Fibroblast of skin of right quadriceps (primary cell): Measurements from ENCODE around the gene MAP4K4.
"Not testable (repeated sequence)": the region's sequence is repeated elsewhere in the genome, so short reads cannot be mapped to it uniquely, and the experiment has no call there.

Experiments
- DNase-seq: peaks from one replicate; pipeline ENCODE4 v3.0.0-alpha.2; 2013

Gene MAP4K4

GRCh38 chr2:101769726-101770125, 72.2 kb downstream of the MAP4K4 start:
- DNase-seq: not testable (repeated sequence)

GRCh38 chr2:101770726-101771125, 73.2 kb downstream of the MAP4K4 start:
- peak; percentile 67 for DNase-seq

GRCh38 chr2:101771227-101771902, 73.9 kb downstream of the MAP4K4 start:
- no peak for DNase-seq

- no peak for DNase-seq
Measured at GRCh38 chr2:101771910-101772321, 74.4 kb downstream of the MAP4K4 start.

GRCh38 chr2:101773137-101773536, 75.6 kb downstream of the MAP4K4 start:
- no peak for DNase-seq

DNA sequence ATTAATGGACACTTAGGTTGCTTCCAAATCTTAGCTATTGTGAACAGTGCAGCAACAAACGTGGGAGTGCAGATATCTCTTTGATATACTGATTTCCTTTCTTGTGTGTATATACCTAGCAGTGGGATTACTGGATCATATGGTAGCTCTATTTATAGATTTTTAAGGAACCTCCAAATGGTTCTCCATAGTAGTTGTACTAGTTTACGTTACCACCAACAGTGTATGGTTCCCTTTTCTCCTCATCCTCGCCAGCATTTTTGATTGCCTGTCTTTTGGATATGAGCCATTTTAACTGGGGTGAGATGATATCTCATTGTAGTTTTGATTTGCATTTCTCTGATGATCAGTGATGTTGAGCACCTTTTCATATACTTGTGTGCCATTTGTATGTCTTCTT, 76.5 kb downstream of the MAP4K4 start:
- DNase-seq: not testable (repeated sequence)

- no peak for DNase-seq
Measured at GRCh38 chr2:101775092-101775491, 77.6 kb downstream of the MAP4K4 start.

DNA sequence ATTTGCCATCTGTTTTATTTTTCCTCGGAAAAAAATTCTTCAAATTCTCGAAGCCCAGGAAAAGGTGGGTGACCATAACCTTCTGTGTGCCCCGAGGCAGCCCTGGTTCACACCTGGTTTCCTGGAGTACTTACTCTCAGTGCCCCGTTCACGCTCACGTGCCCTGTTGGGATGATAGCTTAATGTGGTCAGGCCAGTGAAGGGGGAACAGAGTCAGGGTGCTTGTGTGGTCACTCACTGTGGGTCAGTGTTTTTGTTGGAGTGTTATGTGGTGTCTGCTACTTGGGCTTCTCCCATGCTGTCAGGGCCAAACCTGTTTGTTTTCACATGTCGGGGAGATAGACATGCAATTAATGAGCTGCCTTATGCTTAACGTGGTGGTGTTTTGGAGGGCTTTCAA, 78.1 kb downstream of the MAP4K4 start:
- no peak for DNase-seq

GRCh38 chr2:101776172-101777043, 78.9 kb downstream of the MAP4K4 start:
- no peak for DNase-seq

DNA sequence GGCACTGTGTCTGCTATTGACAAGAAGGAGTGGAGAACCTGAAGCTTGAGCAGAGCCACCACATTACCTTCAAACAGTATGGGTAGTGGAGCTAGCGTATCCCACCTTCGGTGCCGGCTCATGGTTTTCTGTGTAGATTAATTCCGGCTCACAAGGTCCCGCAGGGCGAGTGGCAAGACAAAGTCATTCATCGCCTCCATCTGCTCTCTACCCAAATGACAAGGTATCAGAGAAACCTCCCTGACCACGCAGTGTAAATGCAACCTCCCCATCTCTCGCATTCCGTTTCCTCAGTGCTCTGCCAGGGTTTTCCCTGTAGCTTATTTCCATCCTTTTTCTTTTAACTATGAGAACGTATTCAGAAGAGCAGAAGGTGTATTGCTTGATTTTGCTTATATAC, 79.8 kb downstream of the MAP4K4 start:
- DNase-seq: no peak

- DNase-seq: no peak
Measured at GRCh38 chr2:101778102-101778501, 80.6 kb downstream of the MAP4K4 start.

GRCh38 chr2:101779190-101779589, 81.7 kb downstream of the MAP4K4 start:
- DNase-seq: no peak

DNA sequence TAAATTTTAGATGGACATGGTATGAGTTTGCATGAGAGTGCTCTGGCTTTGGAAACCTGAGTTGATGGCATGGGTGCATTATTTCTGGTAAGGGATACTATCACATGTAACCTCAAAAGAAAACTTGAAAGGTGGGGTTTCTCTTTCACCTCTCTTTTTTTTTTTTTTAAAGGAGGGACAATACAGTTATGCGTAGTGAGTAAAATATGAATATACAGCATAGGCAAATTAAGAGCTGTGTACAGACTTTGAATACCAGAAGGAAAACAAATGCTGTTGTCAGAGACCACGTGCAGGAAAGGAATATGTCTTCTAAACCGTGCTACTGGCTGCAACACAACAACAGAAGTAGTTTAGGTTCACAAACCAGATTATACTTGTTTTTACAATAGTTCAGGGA, 82.1 kb downstream of the MAP4K4 start:
- DNase-seq: no peak

- DNase-seq: no peak
Measured at GRCh38 chr2:101781326-101781725, 83.8 kb downstream of the MAP4K4 start.

DNA sequence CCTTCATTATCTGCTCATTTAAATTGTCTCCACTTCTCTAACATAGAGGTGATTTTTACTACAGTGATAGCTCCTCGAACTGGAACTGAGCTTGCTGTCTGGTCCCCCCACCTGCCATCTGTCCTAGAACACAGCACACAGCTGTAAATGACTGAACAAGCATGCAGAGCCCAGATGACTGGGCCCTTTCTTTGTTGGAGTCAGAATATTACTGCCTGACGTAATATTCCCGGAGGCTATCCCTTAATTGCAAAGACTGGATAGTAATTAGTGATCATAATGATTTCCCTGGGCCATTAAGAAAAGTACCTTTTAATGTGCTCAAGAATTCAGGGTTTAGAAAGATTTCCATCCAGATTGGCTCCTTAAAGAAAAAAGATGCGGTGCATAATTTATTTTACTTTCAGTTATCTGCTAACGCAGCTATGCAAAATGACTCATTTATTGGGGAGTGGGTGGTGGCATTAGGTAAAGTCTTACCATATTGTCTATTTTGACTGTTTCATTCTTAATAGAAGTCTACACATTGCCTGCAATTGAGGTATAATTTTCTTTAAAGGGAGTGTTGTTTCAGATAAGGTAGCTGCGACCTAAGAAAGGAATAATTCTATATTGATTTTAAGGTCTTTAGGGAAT, 84.4 kb downstream of the MAP4K4 start:
- no peak for DNase-seq

DNA sequence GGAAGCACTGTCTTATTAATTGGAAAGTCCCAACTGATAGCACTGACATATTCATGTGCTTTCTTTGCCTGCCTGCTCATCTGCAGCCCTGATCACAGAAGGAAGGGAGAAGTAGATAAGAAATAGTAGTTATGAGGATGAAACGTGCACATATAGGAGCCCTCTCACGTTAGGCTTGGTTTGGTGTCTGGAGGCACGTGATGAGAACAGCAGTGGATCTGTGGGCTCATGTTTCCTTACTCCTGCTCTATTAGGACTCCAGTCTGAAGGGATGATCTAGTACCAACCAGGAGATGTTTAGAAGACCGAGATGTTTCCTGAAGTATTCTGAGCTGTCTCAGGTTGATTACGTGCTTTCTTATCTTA, 84.9 kb downstream of the MAP4K4 start:
- no peak for DNase-seq

DNA sequence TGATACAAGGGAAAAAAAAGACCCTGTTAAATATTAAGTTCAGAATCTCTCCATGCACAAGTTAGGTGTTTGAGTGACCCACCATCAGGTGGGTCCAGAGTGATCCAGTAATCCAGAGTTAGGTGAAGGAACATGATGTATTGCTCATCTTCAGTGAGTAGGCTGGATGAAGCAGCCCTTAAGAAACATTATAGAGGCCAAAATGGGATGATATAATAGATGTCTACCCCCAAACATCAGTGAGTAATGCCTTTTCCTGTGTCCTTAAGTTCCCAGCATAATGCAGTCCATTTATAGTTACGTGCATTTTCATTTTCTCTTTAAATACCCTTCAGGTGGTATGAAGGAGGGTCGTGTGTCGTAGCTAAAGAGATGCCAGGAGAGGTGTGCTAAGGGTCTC, 89.6 kb downstream of the MAP4K4 start:
- peak; percentile 57 for DNase-seq

DNA sequence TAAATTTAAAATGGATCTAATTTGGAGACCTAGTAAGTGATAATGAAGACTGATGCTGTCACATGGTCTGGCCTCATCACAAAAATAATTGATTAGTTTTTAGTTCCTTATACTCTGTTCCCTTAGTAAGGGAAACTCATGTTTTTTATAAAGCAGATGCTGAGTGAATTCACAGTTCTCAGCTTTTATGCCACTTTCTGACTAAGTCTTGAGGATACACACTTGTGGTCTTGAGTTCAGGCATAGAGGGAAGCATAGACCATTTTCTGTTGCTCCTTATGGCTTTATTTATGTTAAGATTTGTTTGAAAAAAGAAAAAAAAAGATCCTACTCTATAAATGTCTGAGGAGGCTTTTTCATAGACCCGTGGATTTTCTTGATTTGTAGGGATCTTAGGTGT, 91.1 kb downstream of the MAP4K4 start:
- no peak for DNase-seq

DNA sequence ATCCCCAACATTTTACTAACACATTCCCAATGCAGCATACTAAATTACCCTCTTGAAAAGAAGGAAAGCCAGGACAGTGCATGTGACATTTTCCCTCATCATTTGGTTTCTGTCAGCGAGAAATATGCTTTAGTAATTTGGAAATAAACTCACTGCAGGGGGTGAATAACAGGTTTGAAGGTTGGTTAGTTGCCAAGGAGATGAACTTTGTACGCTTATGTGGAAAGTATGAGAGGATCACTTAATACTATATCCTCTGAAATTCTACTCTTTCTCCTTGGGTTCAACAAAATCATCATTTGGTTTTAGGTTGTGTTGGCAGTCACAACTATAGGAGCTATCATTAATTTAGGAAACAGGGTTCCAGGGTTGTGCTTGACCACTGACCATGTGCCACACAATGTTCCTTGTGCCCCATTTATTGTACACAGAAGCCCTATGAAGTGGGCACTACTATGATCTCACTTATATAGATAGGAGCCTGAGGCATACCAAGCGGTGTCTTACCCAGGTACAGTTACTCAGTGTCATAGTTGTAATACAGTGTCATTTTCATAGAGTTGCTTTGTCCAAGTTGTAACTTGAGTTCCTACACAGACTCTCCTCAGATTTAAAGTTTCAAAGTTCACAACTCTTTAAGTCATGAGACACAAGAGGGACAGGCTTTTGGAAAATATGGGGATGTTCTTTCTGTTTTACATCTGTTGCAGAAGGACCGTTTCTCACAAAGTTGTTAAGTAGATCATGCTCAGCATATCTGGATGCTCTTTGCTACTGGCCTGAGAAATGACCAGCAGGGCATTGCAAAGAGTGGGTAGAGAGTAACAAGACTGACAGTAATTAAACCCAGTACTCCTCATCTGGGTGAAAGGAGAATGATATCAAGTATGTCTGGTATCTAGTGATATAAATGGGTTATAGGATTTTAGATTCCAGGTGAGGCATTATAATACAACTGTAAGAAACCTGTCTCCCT, 91.8 kb downstream of the MAP4K4 start:
- peak; percentile 50 for DNase-seq

DNA sequence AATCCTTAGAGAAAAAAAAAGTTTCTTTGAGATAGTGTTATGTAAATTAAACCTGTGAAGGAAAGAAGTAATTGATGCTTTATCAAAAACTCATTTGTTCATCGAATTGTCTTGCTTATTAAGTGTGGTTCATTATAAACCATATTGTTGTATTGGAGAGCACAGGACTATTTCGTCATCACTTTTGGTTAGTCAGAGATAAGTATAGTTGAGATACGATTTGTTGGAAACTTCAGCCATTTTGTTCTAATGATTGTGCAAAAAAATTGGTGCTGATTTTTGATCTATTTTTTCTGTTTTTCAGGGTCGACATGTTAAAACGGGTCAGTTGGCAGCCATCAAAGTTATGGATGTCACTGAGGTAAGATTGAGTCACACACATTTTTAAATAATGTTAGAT, 92.9 kb downstream of the MAP4K4 start:
- no peak for DNase-seq

DNA sequence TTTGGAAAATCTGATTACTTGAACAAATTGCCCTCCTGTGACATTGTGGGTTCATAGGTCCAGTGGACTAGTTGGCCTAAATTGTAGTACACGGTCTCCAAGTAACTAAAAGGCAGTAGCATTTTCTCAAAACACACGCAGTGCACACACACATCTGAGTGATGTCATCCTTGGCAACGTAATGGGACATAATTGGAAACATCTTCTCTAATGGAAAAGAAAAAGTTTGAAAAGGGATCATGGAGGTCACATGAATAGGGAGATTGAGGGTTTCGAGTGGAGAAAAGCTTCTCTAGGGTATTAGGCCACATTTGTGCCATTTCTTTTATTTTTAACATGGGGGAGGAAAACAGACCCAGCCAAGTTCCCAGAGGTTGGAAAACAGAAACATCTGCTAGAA, 93.3 kb downstream of the MAP4K4 start:
- DNase-seq: peak; percentile 91

DNA sequence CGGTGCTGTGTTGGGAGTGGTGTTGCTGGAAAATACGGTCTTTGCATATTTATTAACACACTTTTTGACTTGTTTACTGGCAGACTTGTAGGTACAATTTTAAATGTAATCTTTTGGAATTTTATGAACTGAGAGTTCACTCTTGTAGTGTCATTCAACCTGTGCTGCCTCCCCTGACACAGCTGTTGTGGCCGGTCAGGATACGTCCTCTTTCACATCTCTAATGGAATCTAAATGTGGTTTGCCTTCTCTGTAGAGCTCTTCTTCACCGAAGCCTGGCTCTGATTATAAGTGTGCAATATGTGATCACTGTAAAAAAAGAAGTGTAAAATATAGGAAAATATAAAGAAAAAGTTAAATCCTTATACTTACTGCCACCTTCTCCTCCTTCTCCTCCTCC, 94.7 kb downstream of the MAP4K4 start:
- no peak for DNase-seq
